Thymus (tissue), 11 donors: ENCODE data around the gene EYS. TPM values are rescaled to one million over a fixed set of nuclear protein-coding genes. Genes with fewer than 3 reads are reported as not detected.
"Not testable (repeated sequence)": the region's sequence is repeated elsewhere in the genome, so short reads cannot be mapped to it uniquely, and the experiment has no call there.

ENCODE experiments used
- DNase-seq, 9 donors: peaks; one replicate each; pipeline ENCODE4 v3.0.0-alpha.2; 2013; ENCODE audit warnings: low spot score in 9 of 9, low read depth in 6 of 9, missing footprints in 1 of 9
- H3K27ac ChIP-seq, 2 donors: one replicate each; pipeline ENCODE4 v1.5.1; 2013; ENCODE audit warnings: control low read depth in 1 of 2, low read depth in 1 of 2, low read length in 1 of 2, mild to moderate bottlenecking in 1 of 2, moderate library complexity in 1 of 2
- H3K27me3 ChIP-seq, 2 donors: one replicate each; pipeline ENCODE4 v1.5.1; 2013; ENCODE audit warnings: low read length in 1 of 2; ENCODE audit not compliant: control insufficient read depth in 2 of 2, insufficient read depth in 1 of 2
- H3K36me3 ChIP-seq, 2 donors: one replicate each; pipeline ENCODE4 v1.5.1; 2013; ENCODE audit warnings: low read length in 1 of 2, mild to moderate bottlenecking in 1 of 2, moderate library complexity in 1 of 2; ENCODE audit not compliant: control insufficient read depth in 2 of 2, insufficient read depth in 2 of 2
- H3K4me1 ChIP-seq, 2 donors: one replicate each; pipeline ENCODE4 v1.5.1; 2013; ENCODE audit warnings: low read length in 2 of 2; ENCODE audit not compliant: control insufficient read depth in 2 of 2, insufficient read depth in 2 of 2
- H3K4me3 ChIP-seq, 2 donors: one replicate each; pipeline ENCODE4 v1.5.1; 2013; ENCODE audit warnings: low read length in 2 of 2, control low read depth in 1 of 2, mild to moderate bottlenecking in 1 of 2
- H3K9me3 ChIP-seq, 2 donors: one replicate each; pipeline ENCODE4 v1.5.1; 2013; ENCODE audit warnings: low read length in 1 of 2, mild to moderate bottlenecking in 1 of 2; ENCODE audit not compliant: control insufficient read depth in 2 of 2, insufficient read depth in 1 of 2
- WGBS: extraction: QIAGEN DNeasy Blood & Tissue Kit; methylation state at CpG from one replicate; pipeline ENCODE4 v1.1.7; 2013; 5-methylcytosine and 5-hydroxymethylcytosine counted together
- polyA plus RNA-seq: library from polyadenylated mRNA; stranded (reverse); fragments of 200-250 nt; gene quantifications from one replicate; pipeline ENCODE4 v1.2.3, GENCODE V29; 2013
- total RNA-seq: library from RNA; stranded (reverse); fragments of 120-200 nt; gene quantifications from one replicate; pipeline ENCODE4 v1.2.4, GENCODE V29; 2013
- donor health status: healthy.

EYS gene
- total and polyA plus RNA-seq, 2 donors = 0.05 to 0.28 TPM

DNA sequence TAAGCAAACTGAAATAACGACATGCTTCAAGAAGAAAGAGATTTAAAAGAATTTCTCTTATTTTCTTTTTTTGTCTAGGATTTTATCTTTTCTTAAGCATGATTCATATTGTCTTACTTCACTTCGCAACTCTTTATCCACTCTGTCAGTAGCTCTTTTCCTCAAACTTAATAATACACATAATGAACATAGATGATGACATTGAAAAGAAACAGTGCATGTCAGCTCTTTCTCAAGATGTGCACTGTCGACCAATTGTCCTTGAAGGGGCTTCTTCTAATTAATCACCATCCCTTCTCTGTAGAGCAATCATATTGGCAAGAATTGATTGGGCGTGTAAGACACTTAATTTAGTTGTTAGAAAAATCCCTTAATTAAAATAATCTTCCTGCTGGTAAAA is 356.5 kb downstream of the EYS start:
- 87% methylated on average over 4 of the region's 4 CpGs for WGBS
- Histone ChIP-seq H3K4me1 (no peaks in the 10 kb centered on the region), H3K36me3 (no peaks in the 10 kb centered on the region), H3K27me3 (no peaks in the 10 kb centered on the region), H3K9me3 (no peaks in the 10 kb centered on the region), H3K4me3 (no peak overlapping the region), H3K27ac (no peak overlapping the region)
- DNase-seq = no peak

DNA sequence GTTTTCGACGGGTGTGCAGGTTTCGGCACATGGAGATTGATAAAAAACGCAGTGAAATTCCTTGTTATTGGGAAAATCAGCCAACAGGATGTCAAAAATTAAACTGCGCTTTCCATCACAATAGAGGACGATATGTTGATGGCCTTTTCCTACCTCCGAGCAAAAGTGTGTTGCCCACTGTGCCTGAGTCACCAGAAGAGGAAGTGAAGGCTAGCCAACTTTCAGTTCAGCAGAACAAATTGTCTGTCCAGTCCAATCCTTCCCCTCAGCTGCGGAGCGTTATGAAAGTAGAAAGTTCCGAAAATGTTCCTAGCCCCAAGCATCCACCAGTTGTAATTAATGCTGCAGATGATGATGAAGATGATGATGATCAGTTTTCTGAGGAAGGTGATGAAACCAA is 404.4 kb downstream of the EYS start:
- H3K9me3 ChIP-seq, H3K27ac ChIP-seq: not testable (repeated sequence)
- WGBS = 86% methylated on average over 8 of the region's 10 CpGs

DNA sequence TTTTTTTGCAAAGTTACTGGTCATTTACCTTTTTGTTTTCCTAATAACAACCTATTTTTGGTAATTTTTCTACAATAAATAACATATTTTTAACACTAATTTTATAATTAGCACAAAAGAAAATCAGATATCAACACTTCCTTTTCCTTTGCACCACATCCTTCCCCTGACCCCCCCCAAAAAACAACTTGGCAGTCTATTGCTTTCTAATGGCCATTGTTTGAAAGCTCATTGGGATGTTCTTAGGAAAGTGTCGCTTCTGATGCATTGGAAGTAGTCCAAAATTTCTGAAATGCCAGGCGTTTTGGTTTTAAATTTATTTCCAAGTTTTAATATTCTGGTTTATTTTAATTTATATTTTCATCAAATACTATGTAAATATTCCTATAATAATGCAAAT is 407.8 kb downstream of the EYS start:
- Histone ChIP-seq H3K9me3 (no peaks in the 10 kb centered on the region), H3K27me3 (no peaks in the 10 kb centered on the region), H3K4me1 (no peaks in the 10 kb centered on the region), H3K27ac (no peak overlapping the region), H3K36me3 (no peaks in the 10 kb centered on the region), H3K4me3 (no peak overlapping the region)
- no peak for DNase-seq
- 94% methylated on average over 2 of the region's 2 CpGs for WGBS

More for the DNA sequence above, 404.4 kb downstream of the EYS start:
- H3K4me1 ChIP-seq, H3K36me3 ChIP-seq, DNase-seq, H3K4me3 ChIP-seq, H3K27me3 ChIP-seq: not testable (repeated sequence)

DNA sequence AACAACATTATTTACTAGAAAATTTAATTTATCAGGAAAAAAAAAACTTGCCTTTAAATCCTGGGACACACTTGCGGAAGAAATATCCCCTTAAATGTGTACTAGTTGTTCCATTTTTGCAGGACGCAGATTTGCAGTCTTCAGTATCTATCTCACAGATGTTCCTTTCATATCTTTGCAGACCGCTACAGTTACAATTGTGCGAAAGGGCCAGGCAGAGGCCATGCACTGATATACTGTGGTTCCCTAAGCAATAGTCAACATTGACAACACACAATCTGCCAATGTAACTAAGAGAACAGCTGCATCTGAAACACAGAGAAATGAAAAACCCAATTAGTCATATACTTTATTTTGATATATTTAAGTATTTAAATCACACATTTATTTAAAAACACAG is 411.2 kb downstream of the EYS start:
- no peaks in the 10 kb centered on the region for H3K36me3 ChIP-seq
- WGBS = 87% methylated on average over 4 of the region's 4 CpGs
- no peaks in the 10 kb centered on the region for H3K9me3 ChIP-seq
- DNase-seq = no peak
- H3K4me3 ChIP-seq = no peak overlapping the region
- H3K4me1 ChIP-seq = no peaks in the 10 kb centered on the region
- H3K27me3 ChIP-seq = no peaks in the 10 kb centered on the region
- no peak overlapping the region for H3K27ac ChIP-seq

DNA sequence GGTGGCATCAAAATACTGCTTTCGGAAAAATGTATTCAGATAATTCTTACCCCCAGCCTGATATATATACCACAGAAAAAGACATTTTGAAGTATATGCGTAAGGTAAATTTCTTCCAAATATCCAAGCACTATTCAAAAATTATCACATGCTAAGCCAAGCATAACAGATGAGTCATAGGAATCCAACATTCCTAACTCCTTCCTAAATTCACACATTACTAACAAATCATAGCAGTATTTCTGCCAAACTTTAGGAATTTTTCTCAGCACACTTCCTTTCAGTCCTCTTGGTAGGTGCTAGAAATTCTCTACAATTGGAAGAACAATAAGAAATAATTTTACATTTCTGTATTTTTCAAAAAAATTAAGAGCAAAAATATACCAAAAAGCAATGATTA is 417.5 kb downstream of the EYS start:
- Histone ChIP-seq H3K9me3 (no peaks in the 10 kb centered on the region), H3K27ac (no peak overlapping the region), H3K4me1 (no peaks in the 10 kb centered on the region), H3K27me3 (no peaks in the 10 kb centered on the region), H3K4me3 (no peak overlapping the region), H3K36me3 (no peaks in the 10 kb centered on the region)
- DNase-seq = no peak
- 95% methylated on average over 2 of the region's 2 CpGs for WGBS

DNA sequence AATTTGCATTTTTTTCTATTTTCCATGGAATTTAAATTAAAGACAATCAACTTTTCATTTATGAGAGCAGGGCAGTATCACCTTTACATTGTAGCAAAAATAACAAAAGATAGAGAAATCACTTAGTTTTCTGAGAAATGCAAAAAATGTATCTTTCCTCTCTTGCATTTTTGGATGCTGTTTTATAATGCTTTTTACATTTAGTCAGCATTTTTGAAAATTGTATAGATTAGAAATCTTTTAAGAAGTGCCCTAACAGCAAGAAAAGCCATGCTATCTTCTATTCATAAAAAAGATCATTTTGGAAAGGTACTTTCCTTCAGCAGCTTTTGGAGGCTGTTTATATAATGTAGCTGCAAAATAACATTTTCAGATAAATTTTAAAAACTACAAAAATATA is 421.8 kb downstream of the EYS start:
- Histone ChIP-seq H3K36me3 (no peaks in the 10 kb centered on the region), H3K27me3 (no peaks in the 10 kb centered on the region), H3K27ac (no peak overlapping the region), H3K9me3 (no peaks in the 10 kb centered on the region), H3K4me3 (no peak overlapping the region), H3K4me1 (no peaks in the 10 kb centered on the region)
- no peak for DNase-seq

DNA sequence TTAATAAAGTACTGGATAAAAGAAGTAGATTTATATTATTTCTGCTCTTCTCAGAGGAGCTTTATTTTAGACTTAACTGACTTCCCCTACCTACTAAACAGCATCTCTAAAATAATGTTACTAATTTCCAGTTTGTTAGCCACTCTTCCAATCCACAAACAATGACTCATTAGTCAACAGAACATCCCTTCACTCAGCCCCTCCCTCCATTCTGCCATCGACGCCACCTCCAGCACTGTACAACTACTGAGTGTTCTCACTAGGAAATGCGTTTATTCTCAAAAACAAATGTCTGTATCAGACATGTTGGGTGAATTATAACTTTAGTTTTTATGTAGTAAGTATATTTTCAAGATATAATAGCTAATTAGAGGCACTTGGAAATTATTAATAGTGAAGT is 427.0 kb downstream of the EYS start:
- Histone ChIP-seq H3K4me3 (no peak overlapping the region), H3K9me3 (no peaks in the 10 kb centered on the region), H3K4me1 (no peaks in the 10 kb centered on the region), H3K27me3 (no peaks in the 10 kb centered on the region), H3K36me3 (no peaks in the 10 kb centered on the region), H3K27ac (no peak overlapping the region)
- WGBS = 98% methylated on average over 3 of the region's 3 CpGs
- DNase-seq = no peak

DNA sequence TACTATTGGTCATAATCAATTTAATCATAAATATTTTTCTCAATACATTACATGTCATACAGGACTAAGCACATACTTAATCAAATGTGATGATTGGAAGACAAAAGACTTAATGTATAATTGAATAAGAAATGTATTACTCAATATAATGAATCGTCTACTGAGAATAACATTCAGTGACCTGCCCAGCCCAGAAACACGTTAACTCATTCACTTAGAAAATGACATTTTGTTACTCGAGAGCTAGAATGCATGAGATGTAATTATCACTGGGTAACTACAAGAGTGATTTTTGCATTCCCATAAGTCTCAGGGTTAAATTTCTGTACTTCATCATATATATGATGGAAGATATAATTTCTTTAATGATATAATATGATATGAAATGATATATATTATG is 444.8 kb downstream of the EYS start:
- no peak overlapping the region for H3K27ac ChIP-seq
- no peaks in the 10 kb centered on the region for H3K4me1 ChIP-seq
- no peaks in the 10 kb centered on the region for H3K36me3 ChIP-seq
- no peaks in the 10 kb centered on the region for H3K9me3 ChIP-seq
- no peak for DNase-seq
- no peaks in the 10 kb centered on the region for H3K27me3 ChIP-seq
- 92% methylated on average over 3 of the region's 3 CpGs for WGBS
- no peak overlapping the region for H3K4me3 ChIP-seq

DNA sequence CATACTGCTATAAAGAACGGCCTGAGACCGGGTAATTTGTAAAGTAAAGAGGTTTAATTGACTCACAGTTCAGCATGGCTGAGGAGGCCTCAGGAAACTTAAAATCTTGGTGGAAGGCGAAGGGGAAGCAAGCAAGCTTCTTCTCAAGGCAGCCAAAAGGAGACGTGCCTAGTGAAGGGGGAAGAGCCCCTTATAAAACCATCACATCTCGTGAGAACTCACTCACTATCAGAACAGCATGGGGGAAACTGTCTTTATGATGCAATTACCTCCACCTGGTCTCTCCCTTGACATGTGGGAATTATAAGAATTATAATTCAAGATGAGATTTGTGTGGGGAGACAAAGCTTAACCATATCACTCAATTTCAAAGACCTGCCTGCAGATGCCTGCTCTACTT is 447.0 kb downstream of the EYS start:
- H3K4me3 ChIP-seq = no peak overlapping the region
- no peak for DNase-seq
- H3K9me3 ChIP-seq = no peaks in the 10 kb centered on the region
- H3K27me3 ChIP-seq = no peaks in the 10 kb centered on the region
- no peaks in the 10 kb centered on the region for H3K36me3 ChIP-seq
- no peaks in the 10 kb centered on the region for H3K4me1 ChIP-seq
- WGBS = 91% methylated on average over 5 of the region's 5 CpGs
- no peak overlapping the region for H3K27ac ChIP-seq

DNA sequence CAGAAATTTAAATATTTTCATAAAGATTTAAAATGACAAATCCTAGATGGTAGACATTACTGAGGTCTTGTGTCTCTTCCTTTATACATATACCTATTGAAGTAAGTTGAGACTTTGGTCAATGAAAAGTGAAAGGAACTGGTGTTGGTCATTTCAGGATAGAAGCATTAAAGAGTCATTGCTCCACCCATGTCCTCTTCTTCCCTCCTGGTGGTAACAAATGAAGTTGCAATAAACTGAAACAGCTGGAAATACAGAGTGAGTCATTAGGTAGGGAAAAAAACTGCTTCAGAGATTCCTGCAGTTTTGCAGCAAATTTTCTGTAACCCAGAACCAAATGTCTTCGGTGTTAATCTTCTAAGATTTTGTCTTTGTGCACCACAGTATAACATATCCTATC is 448.0 kb downstream of the EYS start:
- Histone ChIP-seq H3K4me3 (no peak overlapping the region), H3K4me1 (no peaks in the 10 kb centered on the region), H3K9me3 (no peaks in the 10 kb centered on the region), H3K27me3 (no peaks in the 10 kb centered on the region), H3K27ac (no peak overlapping the region), H3K36me3 (no peaks in the 10 kb centered on the region)
- 96% methylated on average over 1 of the region's 1 CpG for WGBS
- DNase-seq = no peak
